Measurements from ENCODE around the gene SERPINB6. TPM values are rescaled to one million over a fixed set of nuclear protein-coding genes. Genes with fewer than 3 reads are reported as not detected.

The SERPINB6 gene
- total RNA-seq, 2 donors from 2014 or later, result 128 to 150 TPM

DNA sequence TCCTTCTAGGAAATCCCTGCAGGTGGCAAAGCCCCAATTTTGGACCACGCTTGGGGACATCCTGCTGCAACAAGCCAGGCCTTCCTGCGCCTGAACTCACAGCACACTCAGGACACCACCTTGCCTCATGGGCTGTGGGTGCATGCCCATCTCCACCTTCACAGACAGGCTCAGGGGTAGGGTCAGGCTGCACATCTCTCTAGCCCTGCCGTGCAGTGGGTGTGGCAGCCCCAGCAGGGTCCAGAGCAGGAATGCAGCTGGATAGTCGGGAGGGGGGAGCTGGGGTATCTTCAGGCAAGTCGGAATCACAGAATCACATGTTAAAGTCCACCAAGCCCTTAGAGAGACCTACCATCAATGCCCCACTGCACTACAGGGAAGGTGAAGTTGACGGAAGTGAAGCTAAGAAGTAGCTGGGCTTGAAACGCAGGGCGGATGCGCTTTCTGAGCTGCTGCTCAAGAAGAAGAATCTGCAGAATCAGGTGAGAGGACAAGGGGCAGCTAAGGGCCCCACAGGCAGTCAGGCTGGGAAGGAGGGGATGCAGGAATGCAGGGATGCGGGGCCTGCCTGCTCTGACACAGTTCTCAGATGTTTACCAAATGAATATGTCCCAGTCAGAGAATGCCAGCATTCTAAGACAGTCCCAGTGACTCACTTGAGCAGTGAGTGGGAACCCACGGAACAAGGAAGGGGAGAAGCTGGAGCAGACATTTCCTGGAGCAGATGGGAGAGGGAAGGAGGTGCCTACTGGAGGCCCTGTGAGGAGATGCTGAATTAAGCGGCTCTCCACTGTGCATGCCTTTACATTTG, 11.3 kb downstream of the SERPINB6 start:
- H3K27ac ChIP-seq (ENCODE audit: low read depth, low read length), result no peak overlapping the region
- Mint-ChIP-seq H3K27me3 (ENCODE audit: insufficient read depth) (no peaks in the 10 kb centered on the region), H3K4me1 (peaks cover 36% of the 10 kb centered on the region), H3K27ac (no peak overlapping the region), H3K9me3 (no peaks in the 10 kb centered on the region), H3K4me3 (no peak overlapping the region), H3K36me3 (ENCODE audit: low read depth) (peaks cover 31% of the 10 kb centered on the region)
- H3K4me1 ChIP-seq (ENCODE audit: control insufficient read depth, insufficient read depth, low read length), result peaks cover 11% of the 10 kb centered on the region
- 64 to 84% methylated on average over 10 to 12 of the region's 12 CpGs for WGBS, 2 experiments (ENCODE audit: insufficient coverage in 1 of 2, insufficient read length in 1 of 2)
- H3K9me3 ChIP-seq (ENCODE audit: control insufficient read depth, low read length), result no peaks in the 10 kb centered on the region
- H3K4me3 ChIP-seq (ENCODE audit: low read length), result no peak overlapping the region
- H3K36me3 ChIP-seq (ENCODE audit: control insufficient read depth, insufficient read depth, low read length), result peaks cover 11% of the 10 kb centered on the region
- H3K9ac ChIP-seq (ENCODE audit: extremely low read depth, low read length, poor library complexity, severe bottlenecking), result no peak overlapping the region
- DNase-seq, result peak; percentile 79
- H3K27me3 ChIP-seq (ENCODE audit: control insufficient read depth, insufficient read depth, low read length, poor library complexity, severe bottlenecking), result no peaks in the 10 kb centered on the region
- TF ChIP-seq CTCF (conservative IDR thresholded peaks at IDR 0.05), result no peak

- Mint-ChIP-seq H3K9me3 (no peaks in the 10 kb centered on the region), H3K27ac (no peak overlapping the region), H3K36me3 (ENCODE audit: low read depth) (peaks cover 41% of the 10 kb centered on the region), H3K4me1 (peaks cover 35% of the 10 kb centered on the region), H3K27me3 (ENCODE audit: insufficient read depth) (no peaks in the 10 kb centered on the region), H3K4me3 (no peak overlapping the region)
- peaks cover 11% of the 10 kb centered on the region for H3K4me1 ChIP-seq (ENCODE audit: control insufficient read depth, insufficient read depth, low read length)
- H3K4me3 ChIP-seq (ENCODE audit: low read length), result no peak overlapping the region
- no peak overlapping the region for H3K27ac ChIP-seq (ENCODE audit: low read depth, low read length)
- H3K36me3 ChIP-seq (ENCODE audit: control insufficient read depth, insufficient read depth, low read length), result peaks cover 21% of the 10 kb centered on the region
- no peaks in the 10 kb centered on the region for H3K9me3 ChIP-seq (ENCODE audit: control insufficient read depth, low read length)
- TF ChIP-seq CTCF (conservative IDR thresholded peaks at IDR 0.05), result no peak
- H3K27me3 ChIP-seq (ENCODE audit: control insufficient read depth, insufficient read depth, low read length, poor library complexity, severe bottlenecking), result no peaks in the 10 kb centered on the region
- H3K9ac ChIP-seq (ENCODE audit: extremely low read depth, low read length, poor library complexity, severe bottlenecking), result no peak overlapping the region
- DNase-seq, result peak; percentile 35
- WGBS, 2 experiments (ENCODE audit: insufficient coverage in 1 of 2, insufficient read length in 1 of 2), result 95% methylated on average over 7 to 9 of the region's 9 CpGs
Measured at GRCh38 chr6:2958776-2959175, 12.6 kb downstream of the SERPINB6 start.

DNA sequence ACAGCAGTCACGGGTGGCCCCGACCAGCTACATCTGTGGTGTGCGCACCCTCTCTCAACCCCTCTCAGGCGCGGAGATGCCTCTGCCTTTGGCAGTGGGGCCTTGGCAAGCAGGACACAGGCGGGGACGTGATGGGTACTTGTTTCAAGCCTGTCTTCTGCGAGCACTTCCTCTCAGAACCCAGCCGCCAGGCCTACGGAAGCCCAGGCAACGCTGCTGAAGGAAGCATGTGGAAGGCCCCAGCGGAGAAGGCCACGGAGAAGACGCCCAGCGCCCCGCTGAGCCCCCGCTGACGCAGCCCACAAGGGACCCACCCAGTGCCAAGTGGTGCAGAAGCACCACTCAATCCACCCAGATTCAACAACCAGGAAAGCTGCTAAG, 13.0 kb downstream of the SERPINB6 start:
- H3K36me3 ChIP-seq (ENCODE audit: control insufficient read depth, insufficient read depth, low read length), result peaks cover 21% of the 10 kb centered on the region
- DNase-seq, result peak; percentile 39
- Mint-ChIP-seq H3K27me3 (ENCODE audit: insufficient read depth) (no peaks in the 10 kb centered on the region), H3K36me3 (ENCODE audit: low read depth) (peaks cover 42% of the 10 kb centered on the region), H3K4me1 (peaks cover 31% of the 10 kb centered on the region), H3K27ac (no peak overlapping the region), H3K4me3 (no peak overlapping the region), H3K9me3 (no peaks in the 10 kb centered on the region)
- H3K9me3 ChIP-seq (ENCODE audit: control insufficient read depth, low read length), result no peaks in the 10 kb centered on the region
- 96 to 99% methylated on average over 13 to 18 of the region's 18 CpGs for WGBS, 2 experiments (ENCODE audit: insufficient coverage in 1 of 2, insufficient read length in 1 of 2)
- no peak overlapping the region for H3K9ac ChIP-seq (ENCODE audit: extremely low read depth, low read length, poor library complexity, severe bottlenecking)
- H3K27ac ChIP-seq (ENCODE audit: low read depth, low read length), result no peak overlapping the region
- H3K4me3 ChIP-seq (ENCODE audit: low read length), result no peak overlapping the region
- TF ChIP-seq CTCF (conservative IDR thresholded peaks at IDR 0.05), result no peak
- peaks cover 11% of the 10 kb centered on the region for H3K4me1 ChIP-seq (ENCODE audit: control insufficient read depth, insufficient read depth, low read length)
- H3K27me3 ChIP-seq (ENCODE audit: control insufficient read depth, insufficient read depth, low read length, poor library complexity, severe bottlenecking), result no peaks in the 10 kb centered on the region
